Measurements from ENCODE around the gene MANEA.

Gene MANEA

DNA sequence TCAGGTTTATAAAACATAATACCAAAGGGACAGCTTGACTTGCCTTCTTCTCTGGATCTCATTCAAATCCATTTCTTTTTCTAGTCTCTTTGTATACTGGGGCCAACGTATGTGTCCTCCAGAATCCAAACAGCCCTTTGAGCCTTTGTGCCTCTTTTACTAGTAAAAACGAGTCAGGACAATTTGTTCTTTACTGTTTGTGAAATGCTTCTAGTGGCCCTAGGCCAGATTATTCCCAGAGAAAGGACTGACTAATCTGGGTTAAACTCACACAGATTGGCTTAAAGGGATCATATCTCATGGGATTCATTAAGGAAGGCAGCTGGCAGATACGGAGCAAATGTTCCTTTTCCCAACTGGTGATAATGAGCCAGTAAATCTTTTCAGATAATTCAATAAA lies 32.1 kb upstream of the MANEA start:
- DNase-seq = peak; percentile 10
- H3K27ac ChIP-seq = no peak overlapping the region
- no peak overlapping the region for H3K4me3 ChIP-seq (ENCODE audit: low read depth, low read length)
- H3K36me3 ChIP-seq = no peaks in the 10 kb centered on the region
- TF ChIP-seq, protein P1, sequence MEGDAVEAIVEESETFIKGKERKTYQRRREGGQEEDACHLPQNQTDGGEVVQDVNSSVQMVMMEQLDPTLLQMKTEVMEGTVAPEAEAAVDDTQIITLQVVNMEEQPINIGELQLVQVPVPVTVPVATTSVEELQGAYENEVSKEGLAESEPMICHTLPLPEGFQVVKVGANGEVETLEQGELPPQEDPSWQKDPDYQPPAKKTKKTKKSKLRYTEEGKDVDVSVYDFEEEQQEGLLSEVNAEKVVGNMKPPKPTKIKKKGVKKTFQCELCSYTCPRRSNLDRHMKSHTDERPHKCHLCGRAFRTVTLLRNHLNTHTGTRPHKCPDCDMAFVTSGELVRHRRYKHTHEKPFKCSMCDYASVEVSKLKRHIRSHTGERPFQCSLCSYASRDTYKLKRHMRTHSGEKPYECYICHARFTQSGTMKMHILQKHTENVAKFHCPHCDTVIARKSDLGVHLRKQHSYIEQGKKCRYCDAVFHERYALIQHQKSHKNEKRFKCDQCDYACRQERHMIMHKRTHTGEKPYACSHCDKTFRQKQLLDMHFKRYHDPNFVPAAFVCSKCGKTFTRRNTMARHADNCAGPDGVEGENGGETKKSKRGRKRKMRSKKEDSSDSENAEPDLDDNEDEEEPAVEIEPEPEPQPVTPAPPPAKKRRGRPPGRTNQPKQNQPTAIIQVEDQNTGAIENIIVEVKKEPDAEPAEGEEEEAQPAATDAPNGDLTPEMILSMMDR (IDR thresholded peaks at IDR 0.05; ENCODE audit: low read depth, low read length) = no peak
- no peaks in the 10 kb centered on the region for H3K27me3 ChIP-seq (ENCODE audit: insufficient read depth, low read depth, severe bottlenecking)
- H3K9me3 ChIP-seq (ENCODE audit: severe bottlenecking) = no peaks in the 10 kb centered on the region

- H3K27me3 ChIP-seq (ENCODE audit: insufficient read depth, low read depth, severe bottlenecking) = no peaks in the 10 kb centered on the region
- H3K9me3 ChIP-seq (ENCODE audit: severe bottlenecking) = no peaks in the 10 kb centered on the region
- no peak overlapping the region for H3K27ac ChIP-seq
- TF ChIP-seq, protein P1 (IDR thresholded peaks at IDR 0.05; ENCODE audit: low read depth, low read length) = no peak
- no peak for DNase-seq
- H3K36me3 ChIP-seq = no peaks in the 10 kb centered on the region
- H3K4me3 ChIP-seq (ENCODE audit: low read depth, low read length) = no peak overlapping the region
These were observed 31.6 kb upstream of the MANEA start for GRCh38 chr6:95545686-95546085.

- TF ChIP-seq, protein P1 (IDR thresholded peaks at IDR 0.05; ENCODE audit: low read depth, low read length) = no peak
- H3K36me3 ChIP-seq = no peaks in the 10 kb centered on the region
- H3K9me3 ChIP-seq (ENCODE audit: severe bottlenecking) = no peaks in the 10 kb centered on the region
- no peak overlapping the region for H3K4me3 ChIP-seq (ENCODE audit: low read depth, low read length)
- H3K27ac ChIP-seq = no peak overlapping the region
- H3K27me3 ChIP-seq (ENCODE audit: insufficient read depth, low read depth, severe bottlenecking) = no peaks in the 10 kb centered on the region
- DNase-seq = no peak
These were observed 31.2 kb upstream of the MANEA start for GRCh38 chr6:95546148-95546547.

- Histone ChIP-seq H3K27me3 (ENCODE audit: insufficient read depth, low read depth, severe bottlenecking) (no peaks in the 10 kb centered on the region), H3K27ac (no peak overlapping the region), H3K36me3 (no peaks in the 10 kb centered on the region), H3K9me3 (ENCODE audit: severe bottlenecking) (no peaks in the 10 kb centered on the region), H3K4me3 (ENCODE audit: low read depth, low read length) (no peak overlapping the region)
- TF ChIP-seq, protein P1 (IDR thresholded peaks at IDR 0.05; ENCODE audit: low read depth, low read length) = no peak
- DNase-seq = no peak
These were observed 30.3 kb upstream of the MANEA start for GRCh38 chr6:95547043-95547442.

- no peak overlapping the region for H3K4me3 ChIP-seq (ENCODE audit: low read depth, low read length)
- no peaks in the 10 kb centered on the region for H3K27me3 ChIP-seq (ENCODE audit: insufficient read depth, low read depth, severe bottlenecking)
These were observed 29.0 kb upstream of the MANEA start for GRCh38 chr6:95548188-95548786.

More at GRCh38 chr6:95548188-95548786, 29.0 kb upstream of the MANEA start:
- Histone ChIP-seq H3K36me3 (no peaks in the 10 kb centered on the region), H3K27ac (no peak overlapping the region), H3K9me3 (ENCODE audit: severe bottlenecking) (no peaks in the 10 kb centered on the region)
- TF ChIP-seq, protein P1 (IDR thresholded peaks at IDR 0.05; ENCODE audit: low read depth, low read length) = no peak
- peak; percentile 64 for DNase-seq
